Psoas muscle (tissue), 8 donors: ENCODE results near the gene CLEC2L. TPM values are rescaled to one million over a fixed set of nuclear protein-coding genes. Genes with fewer than 3 reads are reported as not detected.

Experiments
- ATAC-seq, 4 donors: fragments of 200-7000 bp; cut with Tn5 transposase; one replicate each; pipeline ENCODE4 v1.9.1; 2020; ENCODE audit warnings: moderate library complexity in 3 of 4, mild to moderate bottlenecking in 2 of 4
- DNase-seq, 2 donors: peaks; one replicate each; pipeline ENCODE4 v3.0.0-alpha.2; 2020
- H3K27ac ChIP-seq: fragments of 200-600 bp; one replicate; pipeline ENCODE4 v1.8.0; 2022
- H3K27me3 ChIP-seq, 3 donors: fragments of 200-600 bp in 1 of 3; one replicate each; pipeline versions ENCODE4 v1.6.1 to v1.8.0; 2013 to 2022; ENCODE audit warnings: low read length in 2 of 3, mild to moderate bottlenecking in 2 of 3, moderate library complexity in 1 of 3; ENCODE audit not compliant: insufficient read depth in 3 of 3
- H3K36me3 ChIP-seq, 2 donors: fragments of 200-600 bp in 1 of 2; one replicate each; pipeline versions ENCODE4 v1.6.1 to v1.8.0; 2013 to 2022; ENCODE audit warnings: low read depth in 1 of 2, mild to moderate bottlenecking in 1 of 2, moderate library complexity in 1 of 2; ENCODE audit not compliant: insufficient read depth in 1 of 2
- H3K4me1 ChIP-seq: fragments of 200-600 bp; one replicate; pipeline ENCODE4 v1.8.0; 2022
- H3K4me3 ChIP-seq: fragments of 200-600 bp; one replicate; pipeline ENCODE4 v1.8.0; 2022; ENCODE audit warnings: mild to moderate bottlenecking
- H3K9me3 ChIP-seq: fragments of 200-600 bp; one replicate; pipeline ENCODE4 v1.8.0; 2022
- CTCF ChIP-seq: fragments of 200-600 bp; IDR thresholded peaks from one replicate; pipeline ENCODE4 v1.8.0; 2022; ENCODE audit warnings: antibody characterized with exemption
- WGBS, 3 donors: extraction: QIAGEN DNeasy Blood & Tissue Kit; methylation state at CpG; one replicate each; pipeline versions ENCODE4 v1.1.6 to v1.1.7; 2013; 5-methylcytosine and 5-hydroxymethylcytosine counted together
- intact Hi-C, 2 donors: fragments of 100-400 bp; cut with DNase I; formaldehyde crosslinking; loops; one replicate each; pipeline versions ENCODE4 v1.11.0 to v1.14.2; 2022
- polyA plus RNA-seq, 3 donors: library from polyadenylated mRNA; stranded (reverse); fragments of 200-250 nt; gene quantifications; one replicate each; pipeline ENCODE4 v1.2.3, GENCODE V29; 2013
- total RNA-seq, 4 donors: library from RNA; stranded (reverse); fragmentation: NEBNext Ultra II Directional in 2 of 4; extraction: Animal tissue kit (Norgen Biotek cat#: 25700) in 2 of 4; gene quantifications; one replicate each; pipeline versions ENCODE4 v1.2.1 to v1.2.4, GENCODE V29; 2021 to 2023
- donor health status: healthy with polysubstance abuse.
- donor health status: DM: no; HTN: no; CAD: no; lungs with moderate emphysema.
- donor health status: Bipolar disorder and iron deficiency.
- donor health status: healthy.
- donor health status: DM: yes; HTN: yes; CAD: no.
- donor health status: DM: no; HTN: no; CAD: no.
- donor health status: DM: no; HTN: no; CAD: no.
- donor health status: DM: yes; HTN: yes; CAD: no.

Gene CLEC2L
- total and polyA plus RNA-seq, 7 donors = 0.12 to 1.5 (median 0.83) TPM; not detected in 1

DNA sequence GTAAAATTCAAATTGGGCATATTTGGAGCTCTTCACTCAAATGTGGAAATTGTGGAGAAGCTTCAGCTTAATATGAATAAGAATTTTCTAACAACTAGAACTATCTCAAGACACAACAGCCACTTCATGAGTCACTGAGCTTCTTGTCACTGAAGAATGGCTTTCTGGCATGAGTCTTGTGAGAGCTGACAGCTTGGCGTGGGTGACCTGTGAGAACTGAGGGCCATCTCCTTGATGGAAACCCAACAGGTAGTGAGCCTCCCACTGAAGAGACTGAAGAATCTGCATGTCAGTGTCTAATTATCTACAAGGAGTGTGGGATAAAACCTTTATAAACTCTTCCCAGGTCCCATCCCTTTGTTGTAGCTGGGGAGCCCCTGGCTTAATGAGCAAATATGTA is 66.0 kb downstream of the CLEC2L start:
- Histone ChIP-seq H3K27ac (peak overlapping the region; percentile 43), H3K27me3 (no peaks in the 10 kb centered on the region), H3K9me3 (no peaks in the 10 kb centered on the region), H3K36me3 (peaks cover 10 to 97% of the 10 kb centered on the region in 2 donors), H3K4me3 (no peak overlapping the region), H3K4me1 (no peaks in the 10 kb centered on the region)
- WGBS, 3 donors = 90 to 100% (median 100%) methylated on average over 1 of the region's 1 CpG
- TF ChIP-seq CTCF = no peak
- intact Hi-C loops = no loop called here
- ATAC-seq (peak in 1 of 4 donors; percentile 46), DNase-seq (no peak)

- 91 to 92% (median 92%) methylated on average over 3 of the region's 3 CpGs for whole genome bisulfite sequencing, 3 donors
- TF ChIP-seq CTCF = no peak
Observed at GRCh38 chr7:139591550-139592195, 68.2 kb downstream of the CLEC2L start.

DNA sequence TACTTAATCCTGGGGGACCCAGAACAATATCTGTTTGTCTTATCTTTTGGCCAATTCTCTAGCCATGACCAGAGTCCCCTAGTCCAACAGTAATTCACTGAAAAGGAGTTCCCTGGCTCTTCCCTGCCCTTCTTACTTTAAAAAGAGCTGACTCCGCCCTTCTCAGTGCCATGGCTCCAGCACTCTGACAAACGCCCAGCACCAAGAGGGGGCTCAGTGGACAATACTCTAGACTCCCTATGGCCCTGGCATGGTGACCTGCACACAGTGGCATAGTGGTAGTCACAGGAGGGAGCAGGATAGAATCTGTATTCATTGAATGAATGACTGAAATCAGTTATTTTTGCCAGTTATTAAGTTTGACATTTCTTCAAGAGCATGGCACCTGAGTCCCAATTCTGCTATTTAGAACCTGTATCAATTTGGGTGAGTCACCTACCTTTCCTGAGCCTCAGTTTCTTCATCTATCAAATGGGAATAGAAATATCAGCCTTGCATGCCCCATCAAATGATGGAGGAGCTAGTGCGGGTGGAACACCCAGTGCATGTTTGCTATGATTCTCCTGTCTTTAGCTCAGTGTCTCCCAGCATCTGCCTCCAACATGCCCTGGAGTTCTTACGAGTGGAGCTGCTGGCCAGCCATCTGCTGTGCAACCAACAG is 69.4 kb downstream of the CLEC2L start:
- H3K9me3 ChIP-seq = no peaks in the 10 kb centered on the region
- ATAC-seq (no peak), DNase-seq (no peak)
- H3K36me3 ChIP-seq = peaks cover 20 to 97% of the 10 kb centered on the region in 2 donors
- no peak overlapping the region for H3K27ac ChIP-seq
- no peaks in the 10 kb centered on the region for H3K27me3 ChIP-seq
- WGBS, 3 donors = 90 to 94% (median 91%) methylated on average over 4 of the region's 4 CpGs
- no peak overlapping the region for H3K4me3 ChIP-seq
- no peak for TF ChIP-seq CTCF
- no peaks in the 10 kb centered on the region for H3K4me1 ChIP-seq
- intact Hi-C loops = no loop called here

More at GRCh38 chr7:139591550-139592195, 68.2 kb downstream of the CLEC2L start:
- Histone ChIP-seq H3K9me3 (no peaks in the 10 kb centered on the region), H3K4me3 (no peak overlapping the region), H3K27ac (no peak overlapping the region), H3K36me3 (peaks cover 18 to 97% of the 10 kb centered on the region in 2 donors), H3K4me1 (no peaks in the 10 kb centered on the region), H3K27me3 (no peaks in the 10 kb centered on the region)
- ATAC-seq (no peak), DNase-seq (no peak)
- intact Hi-C loops = no loop called here

GRCh38 chr7:139594090-139594489 is 70.6 kb downstream of the CLEC2L start:
- peaks cover 20 to 97% of the 10 kb centered on the region in 2 donors for H3K36me3 ChIP-seq
- no peak for TF ChIP-seq CTCF
- no peak overlapping the region for H3K4me3 ChIP-seq
- no peaks in the 10 kb centered on the region for H3K4me1 ChIP-seq
- 91 to 98% (median 97%) methylated on average over 2 of the region's 2 CpGs for WGBS, 3 donors
- DNase-seq (no peak), ATAC-seq (no peak)
- no peak overlapping the region for H3K27ac ChIP-seq
- H3K9me3 ChIP-seq = no peaks in the 10 kb centered on the region
- intact Hi-C loops = no loop called here
- H3K27me3 ChIP-seq = no peaks in the 10 kb centered on the region

Other genes with a start within 250 kb of the CLEC2L start
- 10 to 100 TPM; 21.3 to 44.0 (median 34.0) TPM for gene FMC1, start 182.3 kb upstream of the CLEC2L start, total RNA-seq
- 10 to 100 TPM; 27.5 to 50.4 (median 32.1) TPM for gene FMC1, start 182.3 kb upstream of the CLEC2L start, polyA plus RNA-seq
- 10 to 100 TPM; 44.4 to 67.5 (median 53.5) TPM for gene LUC7L2, start 163.8 kb upstream of the CLEC2L start, total RNA-seq
- gene LUC7L2, start 163.8 kb upstream of the CLEC2L start, polyA plus RNA-seq = 10 to 100 TPM; 41.6 to 82.3 (median 44.0) TPM
- gene KLRG2, start 40.0 kb upstream of the CLEC2L start, total RNA-seq = not detected
- gene KLRG2, start 40.0 kb upstream of the CLEC2L start, polyA plus RNA-seq = under 1 TPM in 2 of 3 donors, not detected in 1; 0.04 TPM